NOMO-1 treated with dmso at 0.1 percent for 144 hours (cell line): Measurements from ENCODE around the gene ABI1.
"Not testable (repeated sequence)": the region's sequence is repeated elsewhere in the genome, so short reads cannot be mapped to it uniquely, and the experiment has no call there.

ENCODE experiments used
- DNase-seq: peaks from one replicate; lab custom pipeline; 2025; ENCODE audit not compliant: unreplicated experiment; lab: John Stamatoyannopoulos, UW

Gene ABI1

DNA sequence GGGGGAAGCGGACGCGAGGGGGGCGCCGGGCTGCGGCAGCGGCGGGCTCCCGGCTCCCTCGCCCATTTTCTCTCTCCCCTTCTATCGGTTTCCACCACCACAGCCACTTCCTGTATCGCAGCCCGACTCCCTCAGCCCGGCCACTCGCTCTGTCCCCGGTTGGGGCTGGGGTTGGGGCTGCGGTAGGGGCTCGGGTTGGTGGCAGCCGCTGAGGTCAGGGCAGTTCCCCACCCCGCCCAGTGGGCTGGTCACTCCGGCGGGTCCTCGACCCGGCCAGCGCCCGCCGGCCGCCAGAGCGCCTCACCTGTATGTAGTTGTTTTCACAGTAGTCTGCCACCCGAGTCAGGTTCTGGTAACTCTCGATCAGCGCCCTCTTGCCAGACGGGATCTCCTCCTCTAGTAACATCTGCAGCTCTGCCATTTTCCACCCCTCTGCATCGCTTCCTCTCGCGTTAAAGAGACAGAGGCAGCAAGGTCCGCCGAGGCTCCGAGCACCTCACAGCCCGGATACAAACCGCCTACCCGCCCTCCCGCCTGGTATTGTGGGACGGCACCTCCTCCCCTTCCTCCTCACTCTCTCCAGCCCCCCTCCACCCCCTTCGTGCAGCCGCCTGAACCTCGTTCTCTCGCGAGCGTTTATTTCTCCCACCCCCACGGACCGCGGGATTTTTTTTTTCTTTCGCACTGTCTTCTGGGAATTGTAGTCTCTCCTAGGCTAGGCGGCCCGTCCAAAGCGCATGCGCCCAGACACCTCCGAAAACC is at the start of gene ABI1:
Gene ABI1, minus strand, starts transcription at position 516 of the 762 bp plus-strand sequence. Its CDS starts 95 bp downstream, at position 421.
- peak; percentile 99 for DNase-seq

GRCh38 chr10:26909753-26910152 is 49.0 kb upstream of the ABI1 start:
- no peak for DNase-seq

DNA sequence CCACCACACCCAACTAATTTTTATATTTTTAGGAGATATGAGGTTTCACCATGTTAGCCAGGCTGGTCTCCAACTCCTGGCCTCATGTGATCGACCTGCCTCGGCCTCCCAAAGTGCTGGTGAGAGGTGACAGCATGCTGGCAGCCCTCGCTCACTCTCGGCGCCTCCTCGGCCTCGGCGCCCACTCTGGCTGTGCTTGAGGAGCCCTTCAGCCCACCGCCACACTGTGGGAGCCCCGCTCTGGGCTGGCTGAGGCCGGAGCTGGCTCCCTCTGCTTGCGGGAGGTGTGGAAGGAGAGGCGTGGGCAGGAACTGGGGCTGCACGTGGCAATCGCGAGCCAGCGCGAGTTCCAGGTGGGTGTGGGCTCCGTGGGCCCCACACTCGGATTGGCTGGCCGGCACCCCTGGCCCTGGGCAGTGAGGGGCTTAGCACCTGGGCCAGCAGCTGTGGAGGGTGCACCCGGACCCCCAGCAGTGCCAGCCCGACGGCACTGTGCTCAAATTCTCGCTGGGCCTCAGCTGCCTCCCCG is 44.6 kb upstream of the ABI1 start:
- DNase-seq = not testable (repeated sequence)

DNA sequence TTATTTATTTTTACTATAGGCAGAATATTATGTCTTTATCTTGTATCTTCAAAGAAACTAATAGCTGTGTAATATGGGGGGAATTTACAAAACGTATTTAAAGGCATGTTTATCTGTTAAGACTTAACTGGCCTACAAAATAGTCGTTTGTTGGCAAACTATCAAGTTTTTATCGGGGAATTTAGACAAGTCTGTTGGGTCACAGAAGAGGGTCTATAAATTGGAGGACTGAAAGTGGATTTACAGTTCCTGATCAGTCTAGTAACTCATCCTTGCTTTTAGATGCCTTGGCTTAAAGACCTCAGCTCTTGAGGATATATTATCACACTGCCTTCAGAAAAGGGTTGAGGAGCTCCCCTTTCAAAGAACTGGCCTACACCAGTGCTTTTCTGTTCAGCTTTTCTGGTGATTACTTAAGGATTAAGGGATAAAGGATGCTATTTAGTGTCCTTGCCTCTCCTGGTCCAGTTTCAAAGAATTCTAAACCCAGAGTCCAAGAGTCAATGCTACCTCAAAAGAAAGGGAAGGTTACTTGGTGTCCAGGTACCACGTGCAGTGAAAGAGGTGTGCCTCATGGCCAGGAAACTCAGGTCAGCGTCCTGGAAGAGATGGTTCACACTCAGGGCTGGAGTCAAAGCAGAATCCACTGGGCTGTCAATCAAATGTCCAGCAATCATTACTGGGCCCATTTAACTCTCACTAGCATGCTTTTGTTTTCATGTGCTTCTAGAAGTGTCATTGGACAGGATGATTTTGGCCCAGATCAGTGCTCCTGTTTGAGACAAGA is 42.9 kb upstream of the ABI1 start:
- DNase-seq = no peak

GRCh38 chr10:26892306-26892923 is 31.7 kb upstream of the ABI1 start:
- DNase-seq = peak; percentile 56

DNA sequence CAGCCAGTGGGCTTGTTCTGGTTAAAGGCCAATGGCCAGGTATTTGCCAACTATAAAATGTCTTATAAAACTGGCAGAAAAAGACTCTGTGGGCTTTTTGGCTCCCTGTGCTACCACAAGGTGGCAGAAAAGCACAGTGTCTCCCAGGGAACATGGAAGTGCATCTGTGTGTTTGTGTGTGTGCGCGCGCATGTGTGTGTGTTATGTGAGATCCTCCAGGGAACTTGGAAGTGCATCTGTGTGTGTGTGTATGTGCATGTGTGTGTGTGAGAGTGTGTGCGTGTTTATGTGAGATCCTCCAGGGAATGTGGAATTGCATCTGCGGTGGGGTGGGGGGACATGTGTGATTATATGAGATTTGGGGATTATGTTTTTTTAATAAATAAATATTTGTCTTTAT is 30.2 kb upstream of the ABI1 start:
- peak; percentile 19 for DNase-seq

DNA sequence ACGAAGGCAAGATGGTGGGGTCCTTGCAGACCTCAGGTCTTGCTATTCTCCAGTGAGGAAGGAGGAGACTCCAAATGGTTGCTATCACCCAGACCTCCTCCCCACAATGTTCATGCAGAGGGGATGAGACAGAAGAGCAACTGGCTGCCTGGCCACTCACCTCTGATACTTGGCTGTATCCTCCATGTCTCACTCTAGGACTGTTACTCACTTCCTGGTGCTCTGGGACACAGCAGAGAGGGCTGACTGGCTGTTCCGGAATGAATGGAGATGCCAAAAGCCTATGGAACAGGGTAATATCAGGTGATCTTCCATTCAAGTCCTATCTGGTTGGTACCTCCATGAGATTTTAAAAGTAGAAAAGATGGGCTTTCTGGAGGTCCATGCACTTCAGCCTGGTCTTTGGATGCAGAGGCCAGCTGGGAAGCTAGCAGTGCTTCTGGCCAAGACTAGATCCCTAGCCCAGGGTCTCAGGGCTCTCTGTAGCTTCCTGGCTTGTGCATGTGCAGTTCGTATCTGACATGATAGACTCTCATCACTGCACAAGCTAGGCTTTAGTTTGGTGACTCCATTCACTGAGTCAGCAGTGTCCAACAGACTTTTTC is 27.0 kb upstream of the ABI1 start:
- DNase-seq = no peak

- DNase-seq = peak; percentile 34
Observed at GRCh38 chr10:26881600-26882331, 21.0 kb upstream of the ABI1 start.

- DNase-seq = no peak
Observed at GRCh38 chr10:26879744-26880143, 19.0 kb upstream of the ABI1 start.

DNA sequence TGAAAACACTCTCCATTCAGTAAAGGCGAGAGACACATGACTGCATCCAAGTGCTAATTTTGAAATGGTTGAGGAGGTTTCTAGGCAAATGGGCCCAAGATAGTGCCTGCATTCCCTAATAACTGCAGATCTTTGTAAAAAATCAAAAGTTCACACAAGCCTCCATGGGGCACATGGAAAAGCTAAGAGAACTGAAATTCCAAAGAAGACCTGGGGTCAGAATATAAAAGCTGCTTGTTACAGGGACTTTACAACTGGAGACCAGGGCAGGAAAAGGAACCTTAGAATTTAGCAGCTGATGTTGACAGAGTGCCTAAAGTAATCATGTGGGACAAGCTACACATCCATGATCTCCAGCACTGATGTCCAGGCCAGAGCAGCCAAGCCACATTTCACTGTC is 10.0 kb upstream of the ABI1 start:
- DNase-seq = no peak

DNA sequence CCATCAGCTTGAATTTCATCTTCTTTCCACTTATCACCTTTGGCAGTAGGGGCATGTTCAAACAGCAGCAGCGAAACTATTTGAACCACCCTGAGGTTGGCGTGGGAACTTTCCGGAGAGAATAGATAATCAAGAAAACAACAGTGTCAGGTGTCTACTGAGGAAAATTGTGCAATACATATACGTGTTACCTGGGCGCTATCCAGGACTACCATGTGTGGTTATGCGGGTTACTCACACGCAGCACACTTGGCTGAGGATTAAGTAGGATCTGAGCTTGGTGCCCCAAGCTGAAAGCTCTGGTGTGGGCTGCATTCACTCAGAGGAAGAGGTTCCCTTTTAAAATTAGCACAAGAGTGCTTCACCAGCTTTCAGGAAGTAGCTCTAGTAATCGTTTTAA is 8.8 kb upstream of the ABI1 start:
- peak; percentile 49 for DNase-seq

GRCh38 chr10:26863351-26864076 is 2.8 kb upstream of the ABI1 start:
- no peak for DNase-seq

DNA sequence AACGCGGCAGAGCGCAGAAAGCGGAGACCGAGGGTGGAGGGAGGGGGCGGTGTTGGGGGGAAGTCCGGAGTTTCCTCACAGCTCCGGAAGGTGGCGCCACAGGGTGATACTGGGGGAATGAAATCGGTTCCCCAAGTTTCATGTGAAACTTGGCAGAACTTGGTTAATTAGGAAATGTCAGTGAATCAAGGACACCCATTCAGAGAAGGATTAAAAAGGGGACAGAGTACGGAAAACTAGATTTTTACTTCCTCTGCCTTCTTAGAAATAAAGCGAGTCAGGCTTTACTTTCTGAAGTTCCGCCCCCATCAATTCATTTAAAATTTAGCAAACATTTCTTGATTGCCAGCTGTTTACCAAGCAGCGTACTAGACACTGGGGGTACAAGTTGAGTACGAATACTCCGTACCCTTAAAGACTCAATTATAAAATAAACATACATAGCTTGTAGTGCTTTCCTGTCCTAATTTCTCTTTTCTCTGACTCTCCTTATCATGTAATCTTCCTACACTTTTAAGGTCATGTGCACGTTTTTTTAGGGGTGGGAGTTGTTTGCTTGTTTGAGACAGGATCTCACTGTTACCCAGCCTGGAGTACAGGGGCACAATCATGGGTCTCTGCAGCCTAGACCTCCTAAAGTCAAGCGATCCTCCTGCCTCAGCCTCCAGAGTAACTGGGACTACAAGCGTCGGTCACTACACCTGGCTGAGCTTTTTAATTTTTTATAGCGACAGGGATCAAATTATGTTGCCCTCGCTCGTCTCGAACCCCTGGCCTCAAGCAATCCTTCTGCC is 644 bp upstream of the ABI1 start:
- no peak for DNase-seq

DNA sequence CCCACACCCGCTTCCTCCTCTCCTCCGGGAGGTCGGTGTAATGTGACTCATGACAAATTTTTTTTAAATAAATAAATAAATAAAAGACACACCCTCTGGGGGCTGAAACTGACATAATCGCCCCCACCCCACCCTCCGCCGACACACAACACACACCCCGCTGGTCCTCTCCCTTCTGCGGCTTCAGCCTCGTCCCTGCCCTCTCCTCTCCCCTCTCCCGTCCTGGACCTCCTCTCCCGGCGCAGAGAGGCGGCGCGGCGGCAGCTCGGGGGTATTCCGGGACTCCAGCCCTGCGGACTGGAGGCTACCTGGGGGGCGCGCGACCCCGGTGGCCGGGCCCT is 686 bp downstream of the ABI1 start:
- DNase-seq = peak; percentile 36

- no peak for DNase-seq
Observed at GRCh38 chr10:26859241-26860101, 1.3 kb downstream of the ABI1 start.

DNA sequence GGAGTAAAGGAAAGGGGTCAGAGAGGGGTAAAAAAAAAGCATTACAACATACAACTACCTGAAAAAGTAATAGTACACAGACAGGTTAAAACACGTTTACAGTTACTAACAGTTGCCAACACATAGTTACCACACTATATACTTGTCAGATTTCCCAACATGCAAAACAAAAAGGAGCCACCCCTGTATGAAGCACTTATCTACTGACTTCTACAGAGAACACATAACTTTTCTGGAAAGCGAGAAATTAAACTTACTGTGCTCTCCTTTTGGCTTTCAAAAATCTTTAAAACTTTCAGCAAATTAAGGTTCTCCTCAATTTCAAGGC is 2.1 kb downstream of the ABI1 start:
- peak; percentile 11 for DNase-seq

GRCh38 chr10:26857991-26858706 is 2.6 kb downstream of the ABI1 start:
- DNase-seq = no peak

GRCh38 chr10:26857553-26857952 is 3.2 kb downstream of the ABI1 start:
- DNase-seq = not testable (repeated sequence)
